IPS-11a (cell line): Measurements from ENCODE around the gene GABPB2.

Source experiments
- H3K4me3 ChIP-seq: one replicate; pipeline ENCODE4 v1.5.1; 2013; ENCODE audit warnings: low read depth, low read length, control low read depth

GABPB2 gene

DNA sequence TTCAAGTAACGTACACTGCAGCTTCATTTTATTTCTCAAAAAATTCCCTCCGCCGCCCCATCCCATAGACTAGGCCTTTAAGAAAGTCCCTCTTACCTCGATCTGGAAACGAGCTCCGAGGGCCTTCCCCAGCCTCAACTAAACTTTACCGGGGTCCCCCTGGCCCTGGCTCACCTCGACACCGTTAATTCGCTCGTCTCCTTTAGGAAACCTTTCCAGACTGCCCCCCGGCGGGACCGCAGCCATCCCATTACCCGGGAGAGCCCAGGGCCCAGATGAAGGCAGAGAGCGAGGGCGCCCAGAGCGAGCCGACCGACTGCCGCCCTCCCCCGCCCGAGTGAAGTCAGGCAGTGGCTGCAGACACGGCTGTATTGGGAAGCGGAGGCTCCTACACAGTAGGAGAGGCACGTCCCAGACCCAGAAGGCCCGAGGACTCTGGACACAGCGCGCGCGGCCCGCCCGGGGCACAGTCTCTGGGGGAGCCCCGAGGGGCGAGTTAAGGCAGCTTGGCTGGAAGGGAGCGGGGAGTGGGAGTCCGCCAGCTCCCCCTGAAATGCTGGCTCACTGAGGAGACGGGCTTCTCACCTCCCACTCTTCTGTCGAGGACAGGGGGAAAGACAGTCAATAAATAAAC, 61.3 kb downstream of the GABPB2 start:
- peak overlapping the region; percentile 36 for H3K4me3 ChIP-seq

DNA sequence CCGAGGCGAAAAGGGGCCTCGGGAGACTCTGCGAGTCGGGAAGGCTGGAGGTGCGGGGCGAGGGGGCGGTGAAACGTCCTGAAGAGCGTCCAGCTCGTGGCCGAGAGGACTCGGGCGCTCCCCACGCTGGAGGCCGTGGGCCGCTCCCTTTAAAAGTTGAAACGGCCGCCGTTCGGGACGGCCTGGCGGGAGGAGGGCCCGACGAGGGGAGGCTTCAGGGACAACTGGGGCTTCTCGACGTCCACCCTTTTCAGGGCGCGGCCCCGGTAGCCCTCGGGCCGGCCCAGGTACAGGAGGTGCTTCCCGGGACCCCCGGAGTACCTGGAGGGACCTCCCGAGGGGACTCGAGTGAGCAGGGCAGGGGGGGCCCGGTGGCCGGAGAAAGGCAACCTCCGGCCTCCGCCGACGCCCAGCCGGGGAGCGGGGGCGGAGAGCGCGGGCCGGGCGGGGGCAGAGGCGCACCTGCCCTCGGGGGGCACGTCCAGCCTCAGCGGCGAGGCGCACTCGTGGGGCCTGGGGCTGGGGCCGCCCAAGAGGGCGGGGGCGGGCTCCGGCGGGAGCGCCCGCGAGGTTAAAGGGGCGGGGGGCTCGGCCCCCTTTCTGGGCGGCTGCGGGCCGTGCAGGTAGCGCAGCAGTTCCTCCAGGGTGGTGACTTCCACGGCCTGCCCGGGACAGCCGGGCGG, 61.9 kb downstream of the GABPB2 start:
- H3K4me3 ChIP-seq: peak overlapping the region; percentile 36

DNA sequence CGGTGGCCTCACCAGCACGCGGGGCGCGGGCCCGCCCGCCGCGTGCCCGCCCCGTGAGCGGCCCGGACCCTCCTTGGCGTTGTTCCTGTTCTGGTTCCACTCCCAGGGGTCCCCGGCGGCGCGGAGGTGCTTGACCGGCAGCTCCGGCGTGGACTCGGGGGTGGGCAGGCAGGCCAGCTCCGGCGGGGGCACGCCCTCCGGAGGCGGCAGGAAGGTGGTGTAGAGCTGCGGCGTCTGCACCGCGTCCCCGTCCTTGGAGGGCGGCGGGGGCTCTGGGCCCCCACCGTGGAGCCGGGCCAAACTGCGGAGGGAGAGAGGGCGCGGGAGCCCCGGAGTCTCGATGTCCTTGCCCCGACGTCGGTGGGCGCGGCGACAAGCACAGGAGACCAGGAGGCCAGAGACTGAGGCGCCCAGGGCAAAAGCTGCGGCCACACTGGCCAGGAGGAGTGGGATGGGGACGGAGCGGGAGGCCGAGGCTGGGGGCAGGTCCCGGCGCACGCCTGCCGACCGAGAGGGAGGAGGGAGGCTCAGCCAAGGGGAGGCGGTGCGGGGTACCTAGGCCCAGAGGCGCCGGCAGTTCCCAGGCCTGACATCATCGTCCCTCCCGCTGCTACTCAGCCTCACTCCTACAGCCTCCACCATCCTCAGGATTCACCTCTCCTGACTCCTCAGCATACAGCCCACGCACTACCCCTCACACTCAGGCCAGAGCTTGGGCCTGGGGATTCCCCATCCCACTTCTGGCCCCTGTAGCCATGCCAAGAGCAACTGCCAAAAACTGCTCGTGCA, 62.7 kb downstream of the GABPB2 start:
- peak overlapping the region; percentile 24 for H3K4me3 ChIP-seq

DNA sequence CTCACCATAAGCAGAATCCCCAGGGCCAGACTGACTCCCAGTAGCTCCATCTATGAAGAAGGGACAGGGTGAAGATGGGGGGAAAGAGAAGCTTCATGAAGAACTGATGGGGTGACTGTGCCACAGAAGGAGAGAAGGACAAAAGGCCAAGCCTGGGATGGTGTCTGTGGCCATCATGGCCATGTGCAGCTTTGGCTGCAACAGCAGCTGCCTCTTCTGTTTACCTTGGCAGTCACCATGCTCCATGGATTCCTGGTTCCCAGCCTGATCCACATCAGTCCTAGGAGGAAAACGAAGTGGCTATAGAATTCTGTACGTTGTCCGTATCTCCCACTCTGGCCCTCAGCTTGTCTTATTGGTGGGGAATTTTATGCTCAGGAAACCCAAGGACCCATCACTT, 63.8 kb downstream of the GABPB2 start:
- H3K4me3 ChIP-seq: no peak overlapping the region

DNA sequence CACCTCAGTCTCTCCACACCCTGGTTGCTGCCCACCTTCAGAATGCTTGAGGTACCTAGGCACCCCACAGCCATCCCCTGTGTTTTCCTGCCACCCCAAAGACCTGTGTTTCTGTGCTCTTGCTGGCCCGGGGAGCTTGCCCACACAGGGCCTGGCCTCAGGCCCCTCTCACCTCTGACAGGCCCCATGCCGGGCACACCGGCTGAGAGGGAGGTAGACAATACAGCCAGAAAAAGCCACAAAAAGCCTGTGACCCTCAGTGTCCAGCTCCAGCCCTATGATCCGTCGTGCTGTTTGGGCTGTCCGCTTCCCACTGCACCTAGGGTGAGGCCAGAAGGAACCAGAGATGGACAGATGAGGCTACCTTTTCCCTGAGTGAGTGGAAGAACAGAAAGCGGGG, 64.4 kb downstream of the GABPB2 start:
- H3K4me3 ChIP-seq: no peak overlapping the region

DNA sequence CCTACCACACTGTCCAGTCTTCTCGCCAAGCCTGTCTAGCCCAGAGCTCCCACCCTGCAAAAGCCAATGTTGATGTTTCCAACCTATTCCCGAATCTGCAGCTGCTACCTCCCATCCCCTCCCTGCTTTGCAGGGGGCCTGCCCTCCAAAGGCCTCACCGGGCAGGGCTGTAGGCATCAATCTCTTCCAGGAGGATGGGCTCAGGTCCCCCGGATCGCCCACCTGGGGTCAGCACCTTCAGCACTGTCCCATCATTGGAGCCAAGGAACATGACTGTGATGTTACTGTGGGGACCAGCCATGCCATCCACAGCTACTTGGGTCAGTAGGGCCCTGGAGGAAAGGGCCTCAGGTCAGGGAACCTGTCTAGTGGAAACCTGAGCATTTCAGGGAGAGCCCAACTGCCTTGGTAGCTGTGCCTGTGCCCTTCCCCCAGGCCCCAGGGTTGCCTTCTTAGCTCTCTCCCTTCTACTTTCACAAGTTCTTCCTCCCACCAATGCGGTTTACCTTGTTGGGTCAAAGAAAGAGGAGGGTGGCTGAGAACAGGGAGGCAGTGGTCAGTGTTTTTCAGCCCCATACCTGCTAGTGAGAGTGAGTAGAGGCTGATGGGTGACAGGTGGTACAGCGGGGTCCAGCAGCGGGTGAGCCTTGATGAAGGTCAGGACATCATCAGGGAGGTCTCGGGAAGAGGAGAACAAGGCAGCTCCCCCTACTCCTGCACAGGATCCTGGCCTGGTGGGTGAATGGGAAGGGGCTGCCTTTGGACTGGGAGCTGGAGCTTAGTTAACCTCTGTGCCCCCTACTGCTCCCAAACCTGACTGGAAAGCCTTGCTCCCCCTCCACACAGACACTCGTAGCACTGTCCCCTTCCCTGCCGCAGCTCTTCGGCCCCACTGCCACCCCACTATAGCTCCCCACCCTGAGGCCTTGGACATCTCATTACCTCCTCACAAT, 65.1 kb downstream of the GABPB2 start:
- no peak overlapping the region for H3K4me3 ChIP-seq

DNA sequence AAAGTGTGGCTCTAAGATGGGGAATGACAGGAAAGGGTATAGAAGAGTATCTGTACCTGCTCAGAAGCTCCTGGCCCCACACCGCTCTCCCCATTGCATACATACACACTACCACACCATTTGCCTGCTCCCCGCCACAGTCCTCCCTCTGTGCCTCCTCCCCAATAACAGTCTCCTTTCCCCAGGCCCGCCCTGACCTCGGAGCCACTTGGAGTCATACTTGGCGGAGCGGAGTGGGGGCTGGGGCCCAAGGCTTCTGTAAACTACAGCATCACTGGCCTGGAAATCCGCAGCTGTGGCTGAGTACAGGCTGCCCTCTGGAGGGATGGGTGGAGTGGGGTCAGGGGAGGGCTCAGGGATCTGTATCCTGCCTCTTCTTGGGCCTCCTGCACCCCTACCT, 67.2 kb downstream of the GABPB2 start:
- no peak overlapping the region for H3K4me3 ChIP-seq

DNA sequence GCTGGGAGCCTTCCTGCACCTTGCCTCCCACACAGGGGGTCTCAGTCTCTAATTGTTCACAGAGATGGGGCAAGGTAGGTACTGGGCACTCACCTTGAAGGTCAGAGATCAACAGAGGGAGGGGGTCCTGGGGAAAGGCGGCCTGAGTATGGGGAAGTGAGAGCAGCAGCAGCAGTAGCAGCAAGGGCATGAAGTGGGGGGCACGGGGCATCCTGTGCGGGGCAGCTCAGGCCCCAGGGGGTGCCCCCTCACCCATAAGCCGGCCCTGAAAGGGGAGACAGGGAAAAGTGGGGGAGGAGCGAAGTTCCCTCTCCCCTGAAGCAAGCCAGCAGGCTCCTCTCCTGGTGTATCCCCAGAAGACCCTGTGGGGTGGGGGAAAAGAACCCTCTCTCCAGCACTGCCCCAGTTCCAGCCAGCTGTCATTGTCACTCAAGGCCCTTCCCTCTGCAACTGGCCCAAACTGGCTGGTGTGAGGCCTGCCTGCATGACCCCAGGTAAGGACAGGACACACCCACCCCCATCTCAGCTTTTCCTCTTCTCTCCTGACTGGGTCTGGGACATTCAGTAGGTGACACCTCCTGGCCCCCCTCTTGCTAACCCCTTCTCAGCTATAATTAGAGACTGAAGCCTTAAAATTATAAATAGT, 72.0 kb downstream of the GABPB2 start:
- no peak overlapping the region for H3K4me3 ChIP-seq

DNA sequence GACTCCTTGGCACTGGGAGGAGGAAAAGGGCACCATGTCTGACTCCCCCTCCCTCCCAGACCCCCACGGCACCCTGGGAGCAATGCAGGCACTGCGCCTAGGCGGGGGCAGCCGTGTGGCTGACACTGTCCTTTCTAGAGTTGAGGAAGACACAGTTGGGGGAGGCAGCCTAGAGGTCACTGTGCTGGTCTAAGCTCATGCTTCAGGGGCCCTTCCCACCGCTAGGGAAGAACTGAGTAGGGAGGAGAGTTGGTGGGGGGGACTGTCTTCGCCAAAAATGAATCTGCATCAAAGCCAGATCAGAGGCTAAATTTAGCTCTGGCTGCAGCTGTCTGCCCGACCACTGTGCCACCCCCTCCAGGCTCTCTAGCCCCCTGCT, 72.5 kb downstream of the GABPB2 start:
- H3K4me3 ChIP-seq: no peak overlapping the region

DNA sequence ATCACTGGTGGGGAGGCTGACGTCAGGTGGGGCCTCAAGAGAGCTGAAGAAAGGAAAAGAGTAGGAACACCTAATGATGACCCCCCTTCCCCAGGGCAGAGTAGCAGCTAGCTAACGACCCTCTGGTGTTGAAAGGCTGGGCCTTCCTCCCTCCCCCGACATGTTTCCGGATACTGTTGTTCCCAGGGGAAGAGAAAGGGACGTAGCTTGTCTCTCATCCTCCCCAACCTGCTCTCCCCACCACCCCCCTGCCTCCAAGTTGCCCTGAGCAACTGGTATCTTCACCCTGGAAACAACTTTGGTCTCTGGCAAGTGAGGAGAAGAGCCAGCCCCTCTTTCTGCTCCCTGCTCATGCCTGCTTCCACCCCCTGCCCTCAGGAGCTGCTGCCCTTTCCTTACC, 73.4 kb downstream of the GABPB2 start:
- H3K4me3 ChIP-seq: no peak overlapping the region

DNA sequence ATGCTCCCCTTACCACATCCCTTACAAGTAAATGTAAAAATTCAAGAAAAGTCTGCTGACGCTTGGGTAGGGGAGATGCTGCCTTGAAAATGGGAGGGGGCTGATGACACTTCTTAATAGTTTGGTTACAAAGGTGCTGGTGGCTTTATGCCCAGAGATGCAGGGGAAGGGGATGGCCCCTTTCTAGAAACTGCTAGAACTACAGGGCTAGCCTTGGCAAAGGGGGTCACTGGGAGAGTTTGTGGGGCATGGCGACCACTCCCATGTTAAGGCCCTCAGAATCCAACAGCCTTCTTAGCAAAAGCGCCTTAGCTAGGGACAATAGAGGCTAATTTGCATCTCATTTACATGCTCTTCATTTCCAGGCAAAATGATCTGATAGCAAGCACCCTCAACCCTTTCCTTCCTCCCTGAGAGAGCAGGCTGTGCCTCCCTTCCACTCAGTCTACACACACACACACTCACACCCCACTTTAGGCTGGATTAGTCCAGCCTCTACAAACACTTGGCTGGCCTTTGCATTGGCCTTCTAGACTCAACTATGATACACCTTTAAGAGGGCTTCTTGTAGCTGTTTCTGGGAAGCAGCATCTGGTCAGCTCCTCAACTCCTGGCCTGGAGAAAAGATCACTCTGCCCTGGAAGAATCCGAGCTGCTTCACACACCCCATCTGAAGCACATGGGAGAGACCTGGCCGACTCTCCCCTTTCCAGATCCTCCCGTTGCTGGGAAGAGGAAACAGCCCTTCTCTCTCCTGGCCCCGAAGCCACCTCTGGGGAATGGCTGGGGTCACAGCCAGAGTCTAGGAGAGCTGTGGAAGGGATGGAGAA, 74.1 kb downstream of the GABPB2 start:
- H3K4me3 ChIP-seq: no peak overlapping the region

DNA sequence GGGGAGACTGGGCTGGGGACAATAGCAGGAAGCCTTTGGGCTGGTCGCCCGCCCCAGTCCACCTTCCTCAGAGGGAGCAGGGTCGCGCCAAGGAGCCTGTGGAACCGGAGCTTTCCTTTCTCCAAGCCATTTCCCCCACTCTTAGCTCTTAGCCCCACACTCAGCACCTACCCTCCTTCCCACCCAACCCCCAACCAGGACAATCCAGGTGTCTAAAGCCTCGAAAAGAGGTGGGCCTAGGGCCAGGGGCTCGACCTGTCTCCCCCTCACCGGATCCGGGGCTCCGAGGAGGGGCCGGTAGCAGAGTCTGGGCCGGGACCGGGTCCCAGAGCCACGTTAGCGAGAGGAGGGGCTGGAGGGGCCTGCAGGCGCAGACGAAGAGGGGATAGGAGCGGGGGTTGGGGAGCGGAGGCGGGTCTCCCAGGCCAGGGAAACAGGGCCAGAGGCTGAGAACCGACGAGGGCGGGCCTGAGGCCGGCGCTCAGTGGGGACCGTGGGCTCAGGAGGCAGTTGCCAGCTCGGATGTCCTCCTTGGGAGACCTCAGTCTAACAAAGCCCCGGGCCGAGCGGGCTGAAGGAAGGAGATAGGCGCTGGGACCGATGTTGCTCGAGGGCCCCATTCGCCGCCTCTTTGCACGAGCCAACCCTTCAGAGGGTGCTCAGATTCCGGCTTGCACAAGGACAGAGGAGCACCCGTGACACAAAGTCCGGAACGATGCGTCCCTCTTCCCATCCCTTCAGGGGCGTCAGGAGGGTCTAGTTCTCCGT, 74.9 kb downstream of the GABPB2 start:
- peak overlapping the region; percentile 77 for H3K4me3 ChIP-seq

DNA sequence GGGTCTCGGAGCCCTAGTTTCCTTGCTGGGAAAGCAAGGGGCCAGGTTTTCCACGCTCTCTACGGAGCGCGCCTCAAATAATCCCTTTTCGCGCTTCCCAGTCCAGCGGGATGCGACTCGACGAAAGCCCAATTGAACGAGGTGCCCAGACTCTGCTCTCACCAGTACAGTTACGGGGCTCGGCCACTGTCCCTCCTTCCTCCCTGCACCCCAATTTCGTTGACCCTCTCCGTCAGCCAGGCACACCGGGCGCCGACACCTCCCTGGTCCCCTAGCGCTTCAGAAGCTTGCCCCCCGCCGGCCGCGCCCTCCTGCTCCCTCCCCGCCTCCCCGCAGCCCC, 75.5 kb downstream of the GABPB2 start:
- H3K4me3 ChIP-seq: peak overlapping the region; percentile 77

DNA sequence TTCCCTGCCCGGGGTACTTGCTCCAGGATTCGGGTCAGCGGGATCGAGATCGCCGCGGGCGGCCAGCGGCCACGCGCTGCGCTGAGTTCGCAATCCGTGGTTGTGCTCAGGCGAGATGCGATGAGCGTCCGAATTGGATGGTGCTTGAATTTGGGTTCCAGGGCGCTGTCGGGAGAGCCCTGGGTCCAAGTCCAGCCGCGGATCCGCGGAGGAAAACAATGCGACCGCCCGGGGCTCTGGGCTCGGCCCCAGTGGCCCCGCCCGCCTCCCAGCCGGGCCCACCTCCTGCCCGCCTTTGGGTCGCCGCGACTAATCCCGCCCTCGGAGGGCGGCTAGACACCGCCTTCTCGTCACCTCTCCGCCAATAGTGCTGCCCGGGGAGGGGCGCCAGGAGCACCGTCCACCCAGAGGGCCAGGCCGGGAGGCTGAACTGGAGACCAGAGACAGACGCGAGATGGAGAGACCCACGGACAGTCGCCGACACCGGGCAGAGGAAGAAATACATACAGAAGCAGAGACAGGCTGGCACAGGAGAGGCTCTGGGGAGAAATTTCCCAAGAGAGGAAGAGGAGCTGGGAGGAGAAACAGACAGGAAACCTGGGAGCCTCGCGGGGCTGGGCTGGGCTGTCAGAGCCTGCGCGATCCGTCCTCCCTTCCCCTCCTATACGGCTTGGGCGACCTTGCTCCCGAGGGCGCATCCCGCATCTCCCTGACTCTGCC, 76.0 kb downstream of the GABPB2 start, which contains the start of gene SEMA6C:
Gene SEMA6C (minus strand): TSS at position 220 of the 720 bp plus-strand sequence. CDS start 4,010 bp downstream, outside the sequence.
- H3K4me3 ChIP-seq: peak within 1 kb of the TSS; percentile 77

DNA sequence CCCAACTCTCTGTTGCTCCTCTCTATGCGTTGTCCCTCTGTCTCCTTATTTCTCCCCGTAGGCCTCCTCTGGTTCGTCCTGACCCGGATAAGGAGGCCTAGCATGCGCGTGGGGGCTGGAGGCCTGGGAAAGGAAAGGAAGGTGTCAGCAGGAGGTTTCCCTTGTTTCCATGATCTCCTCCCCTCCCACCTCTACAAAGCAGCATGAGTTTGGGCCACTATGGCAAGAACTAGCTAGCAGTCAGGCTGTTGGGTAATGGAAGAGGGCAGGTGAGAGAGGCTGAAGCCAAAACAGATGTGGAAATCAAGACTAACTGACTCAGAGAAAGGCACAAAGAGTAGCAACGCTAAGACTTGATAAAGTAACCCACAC, 76.6 kb downstream of the GABPB2 start:
- H3K4me3 ChIP-seq: peak overlapping the region; percentile 77

DNA sequence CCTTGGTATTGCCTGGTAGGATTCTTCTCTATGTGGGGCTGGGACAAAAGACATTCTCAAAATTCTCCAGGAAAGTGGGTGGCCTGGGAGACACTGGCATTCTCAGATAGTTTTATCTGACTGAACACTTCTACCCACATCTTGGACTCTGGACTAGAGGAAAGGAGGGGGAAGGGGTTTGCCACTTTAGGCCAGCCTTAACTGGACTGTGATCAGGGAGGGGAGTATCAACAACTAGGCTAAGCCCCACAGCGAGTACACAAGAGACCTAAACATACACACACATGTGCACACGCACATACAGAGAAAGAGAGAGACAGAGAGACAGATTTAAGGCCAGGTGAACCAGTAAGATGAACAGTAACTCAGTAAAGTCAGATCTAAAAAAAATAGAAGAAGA, 77.1 kb downstream of the GABPB2 start:
- H3K4me3 ChIP-seq: no peak overlapping the region

DNA sequence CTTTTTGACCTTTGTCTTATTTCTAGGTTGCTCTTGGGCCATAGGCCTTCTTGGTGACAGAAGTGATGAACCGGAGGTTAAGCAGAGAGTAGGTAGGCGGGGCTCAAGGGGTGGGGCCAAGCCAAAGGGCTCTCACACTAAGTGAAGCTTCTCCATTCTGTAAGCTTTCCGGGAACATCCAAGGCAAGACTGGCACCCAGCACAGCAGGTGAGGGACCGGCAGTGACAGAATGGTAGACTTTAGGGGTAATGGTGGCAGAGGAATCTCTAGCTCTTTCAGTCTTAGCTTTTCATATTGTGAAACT, 85.9 kb downstream of the GABPB2 start, which contains the start of gene TNFAIP8L2:
Gene TNFAIP8L2 (plus strand): TSS at position 135 of the 305 bp plus-strand sequence. CDS start 2,049 bp downstream, outside the sequence.
- H3K4me3 ChIP-seq: no peak within 1 kb of the TSS

DNA sequence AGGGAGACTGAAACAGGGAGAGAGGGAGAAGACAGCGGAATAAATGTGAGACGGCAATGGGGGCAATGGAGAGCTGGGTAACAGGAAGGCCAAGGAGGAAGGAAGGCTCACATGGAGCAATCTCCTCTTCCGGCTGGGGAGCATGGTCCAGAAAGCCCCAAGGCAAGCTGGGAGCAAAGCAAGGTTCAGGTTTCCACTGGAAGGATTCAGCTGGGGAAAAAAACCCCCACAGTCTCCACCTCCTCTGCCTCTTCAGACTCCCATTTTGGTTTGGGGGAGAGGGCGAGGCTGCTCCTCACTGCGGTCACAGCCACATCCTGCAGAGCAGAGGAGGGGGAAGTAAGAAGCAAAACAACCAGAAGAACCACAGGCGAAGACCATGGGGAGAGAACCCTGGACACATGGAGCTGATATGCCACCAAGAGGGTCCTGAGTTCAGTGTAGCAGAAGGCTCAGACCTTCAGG, 86.5 kb downstream of the GABPB2 start:
- H3K4me3 ChIP-seq: no peak overlapping the region
